Mucosa of rectum (tissue), 2 donors: Measurements from ENCODE around the gene EGLN3.
A peak's percentile ranks its signal among the peaks of the same experiment; 100 is the strongest.

Experiments
- H3K27ac ChIP-seq, 2 donors: one replicate each; pipeline ENCODE4 v1.7.0; 2013; ENCODE audit warnings: inconsistent platforms in 2 of 2, low read depth in 2 of 2, low read length in 2 of 2
- H3K27me3 ChIP-seq, 2 donors: one replicate each; pipeline ENCODE4 v1.7.0; 2013; ENCODE audit warnings: low read length in 2 of 2; ENCODE audit not compliant: control insufficient read depth in 2 of 2, insufficient read depth in 2 of 2
- H3K36me3 ChIP-seq, 2 donors: one replicate each; pipeline ENCODE4 v1.7.0; 2013; ENCODE audit warnings: low read length in 2 of 2; ENCODE audit not compliant: control insufficient read depth in 2 of 2, insufficient read depth in 2 of 2
- H3K4me1 ChIP-seq, 2 donors: one replicate each; pipeline ENCODE4 v1.7.0; 2013; ENCODE audit warnings: low read length in 2 of 2, mild to moderate bottlenecking in 1 of 2; ENCODE audit not compliant: control insufficient read depth in 2 of 2, insufficient read depth in 2 of 2
- H3K4me3 ChIP-seq, 2 donors: one replicate each; pipeline ENCODE4 v1.7.0; 2013; ENCODE audit warnings: low read length in 2 of 2
- H3K9ac ChIP-seq, 2 donors: one replicate each; pipeline ENCODE4 v1.7.0; 2013; ENCODE audit warnings: low read length in 2 of 2, low read depth in 1 of 2, mild to moderate bottlenecking in 1 of 2
- H3K9me3 ChIP-seq, 2 donors: one replicate each; pipeline ENCODE4 v1.7.0; 2013; ENCODE audit warnings: low read length in 2 of 2; ENCODE audit not compliant: control insufficient read depth in 2 of 2
- donor health status: healthy.
- donor health status: Normal muscosa, but diverticular disease.

The EGLN3 gene

DNA sequence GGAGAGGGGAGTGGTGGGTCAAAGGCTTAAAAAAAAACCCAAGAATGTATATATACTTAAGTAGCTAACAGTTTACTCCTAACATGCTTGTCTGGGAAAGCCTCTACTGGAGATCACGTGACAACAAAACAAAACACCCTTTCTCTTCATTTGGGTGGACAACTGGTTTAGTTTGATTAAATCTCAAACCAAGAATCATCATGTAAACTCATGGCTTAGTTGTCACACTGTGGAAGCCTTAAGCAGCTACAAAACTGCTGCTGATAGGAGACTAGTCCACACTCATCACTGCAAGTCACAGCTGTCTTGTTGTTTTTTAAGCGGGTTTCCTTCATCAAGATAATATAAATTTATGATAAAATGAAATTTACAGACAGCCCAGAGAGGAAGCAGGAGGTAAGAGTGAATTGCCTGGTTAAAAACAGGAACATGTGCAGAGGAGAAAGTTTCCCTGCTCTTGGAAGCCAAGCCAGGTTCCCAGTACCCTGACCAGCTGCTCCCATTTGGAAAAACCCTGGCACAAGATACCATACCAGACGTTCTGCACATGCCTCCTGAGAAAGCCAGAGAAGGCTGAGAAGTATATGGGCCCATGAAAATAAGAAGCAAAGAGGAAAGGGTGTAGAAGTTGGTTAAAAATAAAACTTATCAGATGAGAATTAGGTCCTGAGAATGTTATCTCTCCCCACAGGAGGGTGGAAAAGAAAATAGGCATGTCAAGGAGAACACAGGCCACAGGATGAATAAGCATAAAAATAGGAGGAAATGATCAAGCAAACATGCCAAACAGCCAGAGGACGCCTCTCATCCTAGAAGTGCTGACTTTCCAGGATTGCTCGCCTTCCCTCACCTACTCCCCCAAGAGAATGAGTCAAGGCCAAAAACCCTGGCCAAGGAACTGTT is 34.0 kb downstream of the EGLN3 start:
- Histone ChIP-seq H3K9me3 (no peaks in the 10 kb centered on the region), H3K4me3 (no peak overlapping the region), H3K9ac (no peak overlapping the region), H3K27ac (peak overlapping the region in 1 of 2 donors; percentile 24), H3K27me3 (no peaks in the 10 kb centered on the region), H3K4me1 (peaks cover 6 to 9% of the 10 kb centered on the region in 2 donors), H3K36me3 (no peaks in the 10 kb centered on the region)

DNA sequence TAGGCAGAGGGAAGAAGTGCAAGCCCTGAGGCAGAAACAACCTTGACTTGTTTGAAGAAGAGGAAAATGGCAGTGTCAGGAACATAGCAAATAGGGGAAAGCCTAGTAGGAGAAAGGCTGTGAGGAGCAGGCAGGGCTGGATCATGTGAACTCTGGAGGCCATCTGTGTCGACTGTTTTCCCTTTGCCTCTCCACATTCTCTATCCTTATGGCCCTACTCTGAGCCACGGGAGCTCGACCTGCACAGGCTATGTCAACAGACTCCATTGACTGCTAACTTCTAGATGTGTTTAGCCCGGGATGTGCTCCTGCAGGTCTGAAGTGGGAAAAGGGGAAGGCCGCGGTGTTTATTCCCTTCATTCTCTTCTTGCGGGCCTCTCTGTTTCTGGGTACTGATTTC is 35.2 kb downstream of the EGLN3 start:
- Histone ChIP-seq H3K9me3 (no peaks in the 10 kb centered on the region), H3K4me3 (no peak overlapping the region), H3K36me3 (no peaks in the 10 kb centered on the region), H3K4me1 (peaks cover 6 to 12% of the 10 kb centered on the region in 2 donors), H3K27ac (no peak overlapping the region), H3K27me3 (no peaks in the 10 kb centered on the region), H3K9ac (no peak overlapping the region)

DNA sequence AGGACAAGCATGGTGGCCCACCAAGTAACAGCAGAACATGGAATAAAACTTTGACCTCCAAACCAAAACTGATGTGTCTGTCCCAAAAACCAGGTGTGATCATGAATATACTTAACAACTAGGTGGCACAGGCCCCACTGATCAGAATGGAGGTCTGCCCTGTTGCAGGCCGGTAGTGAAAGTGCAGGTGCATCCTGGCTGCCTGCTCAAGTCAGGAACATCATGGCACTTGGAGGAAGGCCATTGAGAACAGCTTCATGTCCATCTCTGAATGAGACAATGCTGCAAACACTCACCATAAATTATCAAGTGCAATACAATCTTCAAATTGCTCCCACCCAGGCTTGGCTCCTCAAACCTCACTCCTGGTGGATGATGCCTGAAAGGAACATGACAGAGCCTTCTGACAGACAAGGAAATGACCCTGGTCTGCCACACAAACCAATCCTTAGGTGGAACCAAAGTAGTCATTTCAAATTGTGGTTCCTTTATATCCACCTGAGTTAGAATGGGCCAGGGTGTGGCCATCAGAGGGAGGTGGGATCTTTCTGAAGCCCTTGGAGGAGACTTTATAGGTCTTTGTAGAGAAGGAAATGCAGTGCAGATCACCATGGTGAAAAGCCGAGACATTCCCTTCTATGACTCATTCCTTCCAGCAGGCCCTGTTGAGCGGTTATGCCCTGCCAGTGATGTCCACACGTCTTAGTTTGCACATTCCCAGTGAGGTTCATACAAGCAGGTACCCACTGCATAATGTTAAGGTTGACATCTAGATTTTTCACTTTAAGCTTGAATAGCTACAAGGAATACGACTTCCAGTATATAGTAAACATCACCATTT is 36.0 kb downstream of the EGLN3 start:
- H3K4me3 ChIP-seq, result no peak overlapping the region
- H3K27me3 ChIP-seq, result no peaks in the 10 kb centered on the region
- H3K27ac ChIP-seq, result peak overlapping the region in 1 of 2 donors; percentile 25
- peaks cover 10 to 18% of the 10 kb centered on the region in 2 donors for H3K4me1 ChIP-seq
- no peaks in the 10 kb centered on the region for H3K36me3 ChIP-seq
- H3K9ac ChIP-seq, result no peak overlapping the region
- no peaks in the 10 kb centered on the region for H3K9me3 ChIP-seq

DNA sequence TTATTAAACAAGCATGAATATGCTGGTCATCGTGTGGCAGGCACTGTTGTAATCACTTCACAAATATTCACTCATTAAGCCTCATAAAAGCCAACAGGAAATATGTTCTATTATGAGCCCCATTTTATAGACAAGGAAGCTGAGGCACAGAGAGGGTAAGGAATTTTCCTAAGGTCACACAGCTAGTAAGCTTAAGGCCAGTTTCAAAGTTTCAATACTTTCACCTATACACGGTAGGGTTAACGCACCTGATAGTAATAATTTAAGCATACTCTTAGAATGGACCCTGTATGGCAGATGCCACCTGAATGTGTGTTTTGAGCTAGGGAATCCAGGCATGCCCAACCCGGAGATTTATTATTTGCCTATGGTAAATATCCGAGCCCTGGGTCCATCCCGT is 39.8 kb downstream of the EGLN3 start:
- no peaks in the 10 kb centered on the region for H3K36me3 ChIP-seq
- no peak overlapping the region for H3K4me3 ChIP-seq
- H3K9me3 ChIP-seq, result no peaks in the 10 kb centered on the region
- H3K9ac ChIP-seq, result no peak overlapping the region
- no peaks in the 10 kb centered on the region for H3K27me3 ChIP-seq
- H3K4me1 ChIP-seq, result peaks cover 7 to 26% of the 10 kb centered on the region in 2 donors
- peak overlapping the region in 1 of 2 donors; percentile 16 for H3K27ac ChIP-seq

DNA sequence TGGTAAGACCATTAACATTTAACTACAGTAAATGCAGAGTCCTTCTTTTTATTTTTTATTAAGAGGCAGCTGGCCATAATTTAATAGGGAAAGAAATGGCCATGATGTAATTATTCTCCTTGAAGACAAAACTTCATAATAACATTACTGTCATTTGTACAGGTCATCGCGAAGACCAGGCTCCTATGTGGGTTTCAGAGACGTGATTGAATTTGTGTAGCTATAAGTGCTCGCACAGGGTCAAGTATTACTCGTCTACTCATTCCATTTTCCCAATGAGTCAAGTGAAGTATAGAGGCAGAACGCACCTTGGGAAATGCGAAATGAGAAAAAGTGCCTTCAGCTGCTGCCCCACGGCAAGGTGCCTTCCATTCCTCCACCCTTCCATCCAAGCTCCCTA is 40.4 kb downstream of the EGLN3 start:
- Histone ChIP-seq H3K9me3 (no peaks in the 10 kb centered on the region), H3K36me3 (no peaks in the 10 kb centered on the region), H3K4me3 (no peak overlapping the region), H3K27me3 (no peaks in the 10 kb centered on the region), H3K9ac (no peak overlapping the region), H3K27ac (peak overlapping the region; percentile 84 to 90), H3K4me1 (peaks cover 7 to 26% of the 10 kb centered on the region in 2 donors)

DNA sequence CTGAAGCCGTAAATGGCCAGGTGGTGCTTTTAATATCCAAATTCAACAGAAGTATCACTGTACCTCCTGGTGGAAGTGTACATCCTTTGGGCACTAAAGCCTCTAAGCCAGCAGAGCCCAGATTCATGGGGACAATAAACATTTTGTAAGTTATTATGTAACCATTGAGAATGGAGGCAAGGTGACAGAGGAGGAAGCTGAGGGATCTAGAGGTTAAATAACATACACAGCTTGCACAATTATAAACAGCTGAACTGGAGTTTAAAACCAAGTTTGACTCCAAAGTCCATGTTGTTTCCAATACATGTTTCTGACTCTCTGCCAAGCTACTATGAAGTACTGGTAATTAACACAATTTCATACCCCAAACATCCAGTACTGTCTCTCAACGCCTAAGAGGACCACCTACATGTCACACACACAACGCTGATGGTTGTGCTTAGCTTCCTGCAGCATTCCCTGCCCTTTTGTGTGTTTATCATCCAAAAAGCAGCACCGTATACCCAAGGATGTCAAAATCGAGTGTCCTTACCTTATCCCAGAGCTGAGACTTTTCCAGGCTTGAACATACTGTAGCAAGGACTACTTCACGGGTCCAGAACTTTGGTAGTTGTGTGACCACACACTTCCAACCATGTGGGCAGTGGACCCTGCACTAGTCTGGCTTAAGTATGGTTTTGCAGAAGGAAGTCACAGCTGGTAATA is 41.3 kb downstream of the EGLN3 start:
- peak overlapping the region; percentile 48 to 67 for H3K4me3 ChIP-seq
- peak overlapping the region; percentile 20 to 50 for H3K9ac ChIP-seq
- H3K27me3 ChIP-seq, result no peaks in the 10 kb centered on the region
- no peaks in the 10 kb centered on the region for H3K9me3 ChIP-seq
- peak overlapping the region; percentile 84 to 90 for H3K27ac ChIP-seq
- H3K4me1 ChIP-seq, result peaks cover 7 to 23% of the 10 kb centered on the region in 2 donors
- H3K36me3 ChIP-seq, result no peaks in the 10 kb centered on the region

DNA sequence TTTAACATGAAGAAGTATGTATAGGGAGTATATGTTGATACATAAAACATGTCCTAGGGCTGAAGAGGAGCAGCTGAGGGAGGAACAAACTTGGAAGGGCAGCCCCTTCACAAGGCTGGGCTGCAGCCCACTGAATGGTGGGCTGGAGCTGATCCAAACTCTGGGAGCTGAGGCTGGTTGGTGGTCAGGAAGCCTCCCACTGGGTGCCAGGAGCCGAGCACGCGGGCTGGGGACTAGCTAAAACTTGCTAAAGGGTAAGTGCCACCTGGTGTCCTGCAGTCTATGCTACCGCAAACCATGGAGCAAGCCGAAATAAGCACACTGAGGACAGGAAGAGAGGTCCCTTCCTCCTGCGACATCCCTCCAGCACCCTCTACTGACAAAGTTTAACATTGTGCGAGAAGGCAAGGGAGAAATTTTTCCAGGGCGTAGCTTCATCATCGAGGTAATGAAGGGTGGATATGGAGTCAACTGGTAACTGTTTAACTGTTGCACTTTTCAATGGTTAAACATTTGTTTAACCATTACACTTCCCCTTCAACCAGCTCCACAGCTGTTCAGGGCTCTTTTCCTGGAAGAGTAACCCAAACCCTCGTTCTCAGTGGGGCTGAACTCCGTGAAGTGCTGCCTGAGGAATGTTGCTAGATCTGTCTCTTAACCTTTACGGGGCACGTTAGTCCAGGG is 42.2 kb downstream of the EGLN3 start:
- H3K4me3 ChIP-seq, result peak overlapping the region; percentile 48 to 53
- peaks cover 7 to 23% of the 10 kb centered on the region in 2 donors for H3K4me1 ChIP-seq
- H3K9ac ChIP-seq, result peak overlapping the region; percentile 20 to 50
- no peaks in the 10 kb centered on the region for H3K27me3 ChIP-seq
- peak overlapping the region; percentile 84 to 90 for H3K27ac ChIP-seq
- no peaks in the 10 kb centered on the region for H3K9me3 ChIP-seq
- H3K36me3 ChIP-seq, result no peaks in the 10 kb centered on the region

DNA sequence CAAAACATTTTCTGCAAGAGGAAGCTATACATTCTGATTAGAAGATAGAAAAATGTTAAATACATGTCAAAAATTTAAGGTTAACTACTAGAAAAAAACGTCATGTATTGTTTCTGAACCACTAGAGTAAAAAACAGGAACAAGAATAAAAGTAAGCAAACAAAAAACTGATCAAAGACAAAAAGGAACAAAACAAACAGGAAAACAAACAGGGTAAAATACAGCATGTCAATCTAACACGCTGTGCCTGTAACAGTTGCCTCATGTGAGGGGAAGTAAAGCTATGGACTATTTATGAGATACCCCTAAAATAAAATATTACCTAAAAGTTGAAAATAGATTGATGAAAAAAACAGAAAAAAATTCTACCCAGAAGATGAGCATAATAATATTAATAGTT is 43.9 kb downstream of the EGLN3 start:
- Histone ChIP-seq H3K27ac (no peak overlapping the region), H3K9ac (no peak overlapping the region), H3K27me3 (no peaks in the 10 kb centered on the region), H3K36me3 (no peaks in the 10 kb centered on the region), H3K4me1 (peaks cover 7 to 23% of the 10 kb centered on the region in 2 donors), H3K9me3 (no peaks in the 10 kb centered on the region), H3K4me3 (no peak overlapping the region)

DNA sequence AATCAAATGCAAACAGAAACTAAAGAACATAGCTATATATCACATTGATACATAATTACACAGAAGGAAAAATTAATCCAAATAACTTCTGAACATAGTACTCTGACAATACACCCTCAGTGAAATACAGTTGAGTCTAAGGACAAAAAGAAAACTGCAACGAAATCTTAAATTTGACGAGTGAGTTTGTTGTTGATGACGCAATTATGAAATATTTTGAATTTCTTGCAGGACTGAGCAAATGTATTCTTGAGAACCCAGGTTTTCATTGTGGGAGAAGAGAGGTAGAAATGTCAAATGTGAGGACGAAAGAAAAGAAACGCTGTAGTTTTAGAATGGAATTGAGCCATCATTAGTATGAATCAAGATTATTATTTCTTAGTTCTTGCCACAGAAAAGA is 46.3 kb downstream of the EGLN3 start:
- no peaks in the 10 kb centered on the region for H3K36me3 ChIP-seq
- H3K4me1 ChIP-seq, result peaks cover 1 to 11% of the 10 kb centered on the region in 2 donors
- no peak overlapping the region for H3K4me3 ChIP-seq
- no peak overlapping the region for H3K27ac ChIP-seq
- H3K27me3 ChIP-seq, result no peaks in the 10 kb centered on the region
- no peaks in the 10 kb centered on the region for H3K9me3 ChIP-seq
- H3K9ac ChIP-seq, result no peak overlapping the region
